ENCODE results near the gene CEBPG. TPM values are rescaled to one million over a fixed set of nuclear protein-coding genes. Genes with fewer than 3 reads are reported as not detected.

Gene CEBPG
- total RNA-seq, 1 experiment from 2014 or later, result 51.1 TPM

- intact Hi-C loops (cut with micrococcal nuclease), result loop anchor here (5.0 kb wide), 1 partner anchor 356 kb away; no protein-coding TSS in a partner anchor
- H2AFZ ChIP-seq (ENCODE audit: low read depth, low read length, poor library complexity, severe bottlenecking), result no peak overlapping the region
- H3K79me2 ChIP-seq (ENCODE audit: insufficient read depth, low read length), result no peaks in the 10 kb centered on the region
- H3K27ac ChIP-seq (ENCODE audit: low read depth, low read length), result no peak overlapping the region
- H3K4me2 ChIP-seq (ENCODE audit: low read length), result peak overlapping the region; percentile 60
- no peaks in the 10 kb centered on the region for H3K9me2 ChIP-seq (ENCODE audit: insufficient read depth)
- H3K36me3 ChIP-seq (ENCODE audit: control insufficient read depth in 1 of 2, insufficient read depth in 2 of 2, low read length in 2 of 2), result no peaks in the 10 kb centered on the region
- TF ChIP-seq CBX3 (IDR thresholded peaks at IDR 0.05; ENCODE audit: low read depth) (no peak), CTCF (IDR thresholded peaks at IDR 0.05 in 2 of 3, conservative IDR thresholded peaks at IDR 0.05 in 1 of 3; ENCODE audit: borderline replicate concordance in 1 of 3, insufficient read depth in 1 of 3, low read depth in 2 of 3, low read length in 2 of 3) (peak; percentile 63 to 87 (median 81)), RAD21 (IDR thresholded peaks at IDR 0.05; ENCODE audit: low read depth) (peak; percentile 71)
- H3K9me3 ChIP-seq (ENCODE audit: control insufficient read depth in 1 of 2, insufficient read depth in 1 of 2, low read depth in 1 of 2, low read length in 2 of 2), result no peaks in the 10 kb centered on the region
- peak; percentile 91 for ATAC-seq
- no TSS peak for BruUV-seq (replicated peaks)
- no peak overlapping the region for H3K4me3 ChIP-seq (replicated peaks in 1 of 2; ENCODE audit: low read depth in 1 of 2, low read length in 2 of 2)
- POLR2A ChIA-PET, result no interaction called here
- peaks cover 0 to 6% of the 10 kb centered on the region in 2 experiments; a peak in 1 of 4 replicates for H3K4me1 ChIP-seq (ENCODE audit: control insufficient read depth in 1 of 2, insufficient read depth in 2 of 2, low read length in 2 of 2)
- DNase-seq (ENCODE audit: low read depth, low spot score), result peak; percentile 52
- H4K20me1 ChIP-seq (ENCODE audit: insufficient read depth), result no peaks in the 10 kb centered on the region
- RAD21 ChIA-PET (ENCODE audit: low non-redundant PET in 1 of 2, low total read pairs in 2 of 2, uncharacterized antibody in 2 of 2, unreplicated experiment in 2 of 2), result interaction anchor here (0.7 to 1.4 kb wide), 7 partner anchors 12 to 361 kb away, joined by 3 to 4 read pairs (median 3); no protein-coding TSS in a partner anchor
- H3K27me3 ChIP-seq (ENCODE audit: insufficient read depth, low read length), result no peaks in the 10 kb centered on the region
- H3K9ac ChIP-seq (ENCODE audit: low read length), result no peak overlapping the region
- CTCF ChIA-PET, result interaction anchor here (0.6 to 3.1 kb wide), 20 partner anchors 9 to 680 kb away, joined by 3 to 50 read pairs (median 4); no protein-coding TSS in a partner anchor
These were observed 43.1 kb downstream of the CEBPG start for GRCh38 chr19:33416307-33417215.

GRCh38 chr19:33417751-33418150 is 44.2 kb downstream of the CEBPG start:
- POLR2A ChIA-PET, result no interaction called here
- Histone ChIP-seq H3K4me3 (replicated peaks in 1 of 2; ENCODE audit: low read depth in 1 of 2, low read length in 2 of 2) (no peak overlapping the region), H3K79me2 (ENCODE audit: insufficient read depth, low read length) (no peaks in the 10 kb centered on the region), H3K27ac (ENCODE audit: low read depth, low read length) (no peak overlapping the region), H3K9ac (ENCODE audit: low read length) (no peak overlapping the region), H4K20me1 (ENCODE audit: insufficient read depth) (no peaks in the 10 kb centered on the region), H3K9me3 (ENCODE audit: control insufficient read depth in 1 of 2, insufficient read depth in 1 of 2, low read depth in 1 of 2, low read length in 2 of 2) (no peaks in the 10 kb centered on the region), H3K9me2 (ENCODE audit: insufficient read depth) (no peaks in the 10 kb centered on the region), H3K4me1 (ENCODE audit: control insufficient read depth in 1 of 2, insufficient read depth in 2 of 2, low read length in 2 of 2) (peaks cover 0 to 6% of the 10 kb centered on the region in 2 experiments; a peak in 1 of 4 replicates), H3K4me2 (ENCODE audit: low read length) (no peak overlapping the region), H2AFZ (ENCODE audit: low read depth, low read length, poor library complexity, severe bottlenecking) (no peak overlapping the region), H3K36me3 (ENCODE audit: control insufficient read depth in 1 of 2, insufficient read depth in 2 of 2, low read length in 2 of 2) (no peaks in the 10 kb centered on the region), H3K27me3 (ENCODE audit: insufficient read depth, low read length) (no peaks in the 10 kb centered on the region)
- CTCF ChIA-PET, result interaction anchor here (2.4 to 3.1 kb wide), 2 partner anchors 11 to 352 kb away, joined by 14 to 50 read pairs; no protein-coding TSS in a partner anchor
- no TSS peak for BruUV-seq (replicated peaks)
- ATAC-seq (no peak), DNase-seq (ENCODE audit: low read depth, low spot score) (no peak)
- TF ChIP-seq ATF3 (IDR thresholded peaks at IDR 0.05) (no peak), EZH2 (IDR thresholded peaks at IDR 0.05) (no peak), ZBTB33 (IDR thresholded peaks at IDR 0.05; ENCODE audit: extremely low read depth, insufficient replicate concordance, low read length) (no peak)
- RAD21 ChIA-PET (ENCODE audit: low non-redundant PET in 1 of 2, low total read pairs in 2 of 2, uncharacterized antibody in 2 of 2, unreplicated experiment in 2 of 2), result interaction anchor here in 1 of 2 experiments (0.6 kb wide), 1 partner anchor 18 kb away, joined by 4 read pairs; no protein-coding TSS in a partner anchor
- intact Hi-C loops (cut with micrococcal nuclease), result loop anchor here (5.0 kb wide), 1 partner anchor 355 kb away; no protein-coding TSS in a partner anchor
